Spleen (tissue), 11 donors: ENCODE data around the gene HNF1A. TPM values are rescaled to one million over a fixed set of nuclear protein-coding genes. Genes with fewer than 3 reads are reported as not detected.

ENCODE experiments used
- DNase-seq: peaks from one replicate; pipeline ENCODE4 v3.0.0-alpha.2; 2020
- H3K27ac ChIP-seq, 8 donors: fragments of 200-600 bp; sonication (generic) in 7 of 8; 1 replicate in 4 of 8; 2 replicates in 4 of 8; pipeline versions ENCODE4 v1.5.0 to v1.8.0; 2016 to 2021; ENCODE audit warnings: inconsistent platforms in 4 of 8, mild to moderate bottlenecking in 4 of 8, moderate library complexity in 1 of 8
- H3K27me3 ChIP-seq, 7 donors: fragments of 200-600 bp; sonication (generic) in 6 of 7; replicated peaks in 1 of 7; 1 replicate in 4 of 7; 2 replicates in 3 of 7; pipeline versions ENCODE4 v1.5.0 to v1.8.0; 2016 to 2021; ENCODE audit warnings: inconsistent platforms in 3 of 7, mild to moderate bottlenecking in 1 of 7
- H3K36me3 ChIP-seq, 6 donors: fragments of 200-600 bp; sonication (generic) in 5 of 6; 1 replicate in 4 of 6; 2 replicates in 2 of 6; pipeline versions ENCODE4 v1.5.0 to v1.8.0; 2016 to 2021; ENCODE audit warnings: inconsistent platforms in 2 of 6
- H3K4me1 ChIP-seq, 6 donors: fragments of 200-600 bp; sonication (generic) in 5 of 6; 1 replicate in 3 of 6; 2 replicates in 3 of 6; pipeline versions ENCODE4 v1.5.0 to v1.8.0; 2016 to 2021; ENCODE audit warnings: inconsistent platforms in 3 of 6
- H3K4me3 ChIP-seq, 8 donors: fragments of 200-600 bp; sonication (generic) in 7 of 8; 1 replicate in 4 of 8; 2 replicates in 4 of 8; pipeline versions ENCODE4 v1.5.0 to v1.8.0; 2016 to 2021; ENCODE audit warnings: inconsistent platforms in 4 of 8, mild to moderate bottlenecking in 4 of 8, moderate library complexity in 2 of 8
- H3K9me3 ChIP-seq, 8 donors: fragments of 200-600 bp; sonication (generic) in 7 of 8; 1 replicate in 4 of 8; 2 replicates in 4 of 8; pipeline versions ENCODE4 v1.5.0 to v1.8.0; 2016 to 2021; ENCODE audit warnings: inconsistent platforms in 4 of 8
- CTCF ChIP-seq, 11 experiments: fragments of 200-600 bp in 7 of 11; fragments of 450-650 bp in 4 of 11; sonication (generic) in 4 of 11; IDR thresholded peaks in 8 of 11; conservative IDR thresholded peaks in 3 of 11; 1 replicate in 7 of 11; 2 replicates in 4 of 11; pipeline versions ENCODE4 v1.4.0 to v1.8.0; 2016 to 2021; ENCODE audit warnings: antibody characterized with exemption in 11 of 11, inconsistent platforms in 4 of 11, mild to moderate bottlenecking in 1 of 11
- POLR2A ChIP-seq, 3 donors: fragments of 450-650 bp; IDR thresholded peaks; one replicate each; pipeline ENCODE4 v1.5.1; 2017; ENCODE audit warnings: antibody characterized with exemption in 3 of 3, mild to moderate bottlenecking in 1 of 3
- POLR2AphosphoS5 ChIP-seq, 3 donors: sonication (generic); formaldehyde crosslinking; IDR thresholded peaks; one replicate each; pipeline ENCODE4 v1.5.1; 2017; ENCODE audit warnings: antibody characterized with exemption in 3 of 3
- WGBS, 5 donors: extraction: QIAGEN DNeasy Blood & Tissue Kit in 3 of 5; methylation state at CpG; one replicate each; pipeline versions ENCODE4 v1.1.5 to v1.1.7; 2013 to 2018; 5-methylcytosine and 5-hydroxymethylcytosine counted together
- intact Hi-C: fragments of 100-400 bp; cut with DNase I; formaldehyde crosslinking; loops from one replicate; pipeline ENCODE4 v1.15.0; 2023; ENCODE audit warnings: low total_unique reads
- polyA plus RNA-seq, 3 donors: library from polyadenylated mRNA; stranded (reverse); fragments of 200-250 nt; gene quantifications; one replicate each; pipeline ENCODE4 v1.2.1, GENCODE V29; 2013
- total RNA-seq, 7 donors: library from RNA; depleted of rRNA in 3 of 7; stranded (reverse); fragments of >200 nt in 3 of 7; fragmentation: NEBNext Ultra II Directional in 4 of 7; extraction: Animal tissue kit (Norgen Biotek cat#: 25700) in 4 of 7; gene quantifications; one replicate each; pipeline versions ENCODE4 v1.1.0 to v1.2.1, GENCODE V29; 2016 to 2021
- donor health status: healthy with polysubstance abuse.
- donor health status: DM: no; HTN: no; CAD: no; lungs with moderate emphysema.
- donor health status: DM: no; HTN: no; CAD: no.
- donor health status: Bipolar disorder and iron deficiency.
- donor health status: healthy.
- donor health status: DM: no; HTN: no; CAD: no.
- donor health status: DM: yes; HTN: yes; CAD: no.

HNF1A gene
- total and polyA plus RNA-seq, 10 donors = not detected

GRCh38 chr12:121001060-121001459 lies 22.7 kb downstream of the HNF1A start:
- Histone ChIP-seq H3K4me1 (no peaks in the 10 kb centered on the region), H3K27me3 (peaks cover 0 to 20% (median 0%) of the 10 kb centered on the region in 7 donors), H3K27ac (no peak overlapping the region), H3K36me3 (peaks cover 2 to 56% (median 38%) of the 10 kb centered on the region in 6 donors), H3K4me3 (no peak overlapping the region), H3K9me3 (no peaks in the 10 kb centered on the region)
- peak; percentile 48 for DNase-seq
- TF ChIP-seq POLR2AphosphoS5 (IDR thresholded peaks at IDR 0.05) (peak in 1 of 3 donors; percentile 32), CTCF (IDR thresholded peaks at IDR 0.05 in 8 of 11, conservative IDR thresholded peaks at IDR 0.05 in 3 of 11) (no peak)
- intact Hi-C loops = no loop called here
- WGBS, 5 donors = 60 to 79% (median 72%) methylated on average over 6 to 11 of the region's 11 CpGs

- no peak overlapping the region for H3K4me3 ChIP-seq
- H3K9me3 ChIP-seq = no peaks in the 10 kb centered on the region
- peaks cover 2 to 64% (median 45%) of the 10 kb centered on the region in 6 donors for H3K36me3 ChIP-seq
- TF ChIP-seq CTCF (IDR thresholded peaks at IDR 0.05 in 8 of 11, conservative IDR thresholded peaks at IDR 0.05 in 3 of 11) = no peak
- TF ChIP-seq POLR2AphosphoS5 (IDR thresholded peaks at IDR 0.05) = peak in 1 of 3 donors; percentile 27
- H3K27me3 ChIP-seq = peaks cover 0 to 19% (median 0%) of the 10 kb centered on the region in 7 donors
- H3K4me1 ChIP-seq = no peaks in the 10 kb centered on the region
- intact Hi-C loops = no loop called here
- 84 to 95% (median 94%) methylated on average over 15 to 16 of the region's 16 CpGs for WGBS, 5 donors
- peak; percentile 56 for DNase-seq
- H3K27ac ChIP-seq = no peak overlapping the region
These were observed 23.6 kb downstream of the HNF1A start for GRCh38 chr12:121001841-121002483.

- H3K27me3 ChIP-seq = peaks cover 0 to 9% (median 0%) of the 10 kb centered on the region in 7 donors
- no peaks in the 10 kb centered on the region for H3K4me1 ChIP-seq
- H3K27ac ChIP-seq = no peak overlapping the region
- 85 to 92% (median 90%) methylated on average over 4 of the region's 4 CpGs for WGBS, 5 donors
- peak; percentile 32 for DNase-seq
- no peak overlapping the region for H3K4me3 ChIP-seq
- peaks cover 2 to 81% (median 60%) of the 10 kb centered on the region in 6 donors for H3K36me3 ChIP-seq
- H3K9me3 ChIP-seq = no peaks in the 10 kb centered on the region
- intact Hi-C loops = no loop called here
- TF ChIP-seq POLR2AphosphoS5 (IDR thresholded peaks at IDR 0.05) (no peak), POLR2A (IDR thresholded peaks at IDR 0.05) (no peak), CTCF (IDR thresholded peaks at IDR 0.05 in 8 of 11, conservative IDR thresholded peaks at IDR 0.05 in 3 of 11) (no peak)
These were observed 25.3 kb downstream of the HNF1A start for GRCh38 chr12:121003650-121004049.

DNA sequence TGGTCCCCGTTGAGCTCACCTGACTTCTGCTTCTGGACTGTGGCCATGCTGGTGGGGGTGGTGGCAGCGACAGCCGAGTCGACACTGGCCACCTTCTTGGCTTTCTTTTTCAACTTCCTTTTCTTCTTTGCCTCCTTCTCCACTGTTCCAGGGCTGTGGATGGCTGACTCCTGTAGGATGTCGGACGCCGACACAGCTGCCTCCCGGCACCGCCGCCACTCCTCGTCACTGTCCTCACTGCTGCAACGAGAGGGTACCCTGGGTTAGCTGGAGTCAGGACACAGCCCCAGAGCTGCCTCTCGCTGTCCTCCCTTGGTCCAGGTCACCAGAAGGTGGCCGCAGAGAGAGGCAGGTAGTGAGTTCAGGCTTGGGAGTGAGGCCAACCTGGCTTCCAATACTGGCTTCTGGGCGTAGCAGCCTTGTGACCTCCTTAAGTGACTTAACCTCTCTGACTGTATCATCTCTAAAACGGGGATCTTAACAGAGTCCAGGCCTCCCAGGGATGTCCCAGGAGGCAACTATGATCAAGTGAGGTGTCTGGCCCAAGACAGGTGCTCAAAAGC lies 26.0 kb downstream of the HNF1A start:
- Histone ChIP-seq H3K4me3 (no peak overlapping the region), H3K9me3 (no peaks in the 10 kb centered on the region), H3K27me3 (peaks cover 0 to 3% (median 0%) of the 10 kb centered on the region in 7 donors), H3K36me3 (peaks cover 2 to 88% (median 67%) of the 10 kb centered on the region in 6 donors), H3K4me1 (no peaks in the 10 kb centered on the region), H3K27ac (no peak overlapping the region)
- DNase-seq = peak; percentile 51
- TF ChIP-seq POLR2AphosphoS5 (IDR thresholded peaks at IDR 0.05) (no peak), CTCF (IDR thresholded peaks at IDR 0.05 in 8 of 11, conservative IDR thresholded peaks at IDR 0.05 in 3 of 11) (no peak), POLR2A (IDR thresholded peaks at IDR 0.05) (no peak)
- intact Hi-C loops = no loop called here
- 93 to 98% (median 95%) methylated on average over 13 to 16 of the region's 16 CpGs for WGBS, 5 donors
